NB4 (cell line): Measurements from ENCODE around the gene KDM8.

Source experiments
- CTCF ChIP-seq: IDR thresholded peaks from one replicate; pipeline ENCODE4 v1.5.1; 2012; ENCODE audit warnings: low read depth, low read length
- MAX ChIP-seq: IDR thresholded peaks from 2 replicates; pipeline ENCODE4 v1.6.1; 2011; ENCODE audit warnings: low read depth, low read length
- MYC ChIP-seq: IDR thresholded peaks from 2 replicates; pipeline ENCODE4 v1.6.1; 2011; ENCODE audit warnings: low read depth, low read length
- POLR2A ChIP-seq: IDR thresholded peaks from 2 replicates; pipeline ENCODE4 v1.6.1; 2011; ENCODE audit warnings: mild to moderate bottlenecking; ENCODE audit not compliant: insufficient read length; ENCODE audit errors: extremely low read depth

- TF ChIP-seq POLR2A (no peak), CTCF (no peak), MAX (no peak), MYC (no peak)
Observed at GRCh38 chr16:27188633-27189032, 14.7 kb upstream of the KDM8 start.
